BJ (cell line): ENCODE results near the gene MYCBPAP. TPM values are rescaled to one million over a fixed set of nuclear protein-coding genes. Genes with fewer than 3 reads are reported as not detected.

ENCODE experiments used
- CTCF ChIA-PET: fragments of 350-600 bp; formaldehyde crosslinking; extraction: SDS; loops from one replicate; lab custom pipeline; 2021; ENCODE audit warnings: antibody characterized with exemption, inconsistent platforms; lab: Yijun Ruan, JAX
- POLR2A ChIA-PET: fragments of 300-600 bp; sonication (Branson Sonifier 250); formaldehyde crosslinking; extraction: SDS; loops from one replicate; lab custom pipeline; 2021; ENCODE audit warnings: antibody characterized with exemption; lab: Charles Lee
- DNase-seq: peaks from one replicate; pipeline ENCODE4 v3.0.0-alpha.2; 2011; ENCODE audit warnings: low read depth
- H3K27me3 ChIP-seq: 2 replicates; pipeline ENCODE4 v1.6.0; 2011; ENCODE audit warnings: low read length; ENCODE audit not compliant: control insufficient read depth, insufficient read depth
- H3K36me3 ChIP-seq: 2 replicates; pipeline ENCODE4 v1.5.1; 2011; ENCODE audit warnings: low read length; ENCODE audit not compliant: control insufficient read depth, insufficient read depth
- H3K4me3 ChIP-seq: 2 replicates; pipeline ENCODE4 v1.5.1; 2011; ENCODE audit warnings: low read depth, mild to moderate bottlenecking, control low read depth, low read length
- CTCF ChIP-seq: IDR thresholded peaks from 2 replicates; pipeline ENCODE4 v1.5.1; 2011; ENCODE audit warnings: low read depth, mild to moderate bottlenecking, control low read depth, inconsistent platforms, low read length, moderate library complexity; ENCODE audit not compliant: insufficient read depth
- polyA plus RNA-seq: library from polyadenylated mRNA; depleted of rRNA; stranded (reverse); fragments of >200 nt; gene quantifications from 2 replicates; pipeline ENCODE4 v1.2.3, GENCODE V29; 2011

MYCBPAP gene
- polyA plus RNA-seq, 1 experiment, result 0.67 TPM

- ChIA-PET POLR2A (no interaction called here), CTCF (interaction anchor here (1.6 kb wide), 1 partner anchor 32 kb away, joined by 4 read pairs; the partner anchor contains the start of gene RSAD1)
- TF ChIP-seq CTCF, result no peak
- DNase-seq, result no peak
- Histone ChIP-seq H3K27me3 (peaks cover 2% of the 10 kb centered on the region; the same call in 1 of the 2 replicates), H3K4me3 (no peak overlapping the region), H3K36me3 (no peaks in the 10 kb centered on the region)
These were observed 2.8 kb downstream of the MYCBPAP start for GRCh38 chr17:50511058-50511457.

- DNase-seq, result no peak
- ChIA-PET POLR2A (no interaction called here), CTCF (interaction anchor here (0.8 kb wide), 1 partner anchor 29 kb away, joined by 3 read pairs; no protein-coding TSS in a partner anchor)
- no peak for TF ChIP-seq CTCF
- Histone ChIP-seq H3K4me3 (no peak overlapping the region), H3K27me3 (peaks cover 2% of the 10 kb centered on the region; the same call in 1 of the 2 replicates), H3K36me3 (no peaks in the 10 kb centered on the region)
These were observed 5.3 kb downstream of the MYCBPAP start for GRCh38 chr17:50513495-50513894.

- ChIA-PET POLR2A (no interaction called here), CTCF (interaction anchor here (0.8 to 3.5 kb wide), 3 partner anchors 8 to 36 kb away, joined by 3 to 14 read pairs (median 3); no protein-coding TSS in a partner anchor)
- TF ChIP-seq CTCF, result no peak
- peaks cover 2% of the 10 kb centered on the region; the same call in 1 of the 2 replicates for H3K27me3 ChIP-seq
- H3K36me3 ChIP-seq, result no peaks in the 10 kb centered on the region
- no peak for DNase-seq
- no peak overlapping the region for H3K4me3 ChIP-seq
These were observed 6.1 kb downstream of the MYCBPAP start for GRCh38 chr17:50514388-50514787.

DNA sequence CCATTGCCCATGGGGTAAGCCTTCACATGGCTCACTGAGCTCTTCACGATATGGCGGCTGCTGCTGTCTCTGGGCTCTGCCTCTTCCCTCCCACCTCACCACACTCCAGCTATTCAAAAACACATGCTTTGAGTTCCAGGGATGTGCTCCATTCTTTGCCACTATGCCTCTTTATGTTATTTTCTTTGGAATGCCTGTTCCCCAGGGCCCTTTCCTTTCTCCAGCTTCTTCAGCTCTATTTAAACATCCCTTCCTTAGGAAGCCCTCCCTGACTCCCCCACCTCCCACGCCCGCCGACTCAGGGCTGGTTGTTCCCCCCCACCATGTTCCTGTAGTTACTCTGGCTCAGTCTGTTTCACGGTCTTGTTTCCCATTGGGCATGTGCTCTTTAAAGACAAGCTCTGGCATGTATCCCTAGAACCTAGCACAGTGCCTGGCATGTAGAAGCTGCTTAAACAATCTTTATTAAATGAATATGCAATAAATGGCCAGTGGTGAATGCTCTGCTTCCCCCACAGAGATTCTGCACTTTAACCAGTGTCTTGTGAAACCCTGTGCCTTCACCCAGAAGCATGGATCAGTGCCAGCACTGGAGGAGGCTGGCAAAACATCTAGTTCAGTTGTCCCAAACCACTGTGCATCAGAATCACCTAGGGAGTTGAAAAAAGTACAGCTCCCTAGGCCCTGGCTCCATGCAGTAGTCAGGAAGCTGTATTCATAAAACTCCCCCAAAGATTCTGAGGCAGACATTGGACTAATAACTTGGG, 6.9 kb downstream of the MYCBPAP start:
- Histone ChIP-seq H3K4me3 (no peak overlapping the region), H3K36me3 (no peaks in the 10 kb centered on the region), H3K27me3 (peaks cover 2% of the 10 kb centered on the region; the same call in 1 of the 2 replicates)
- ChIA-PET CTCF (interaction anchor here (0.8 to 3.5 kb wide), 6 partner anchors 8 to 37 kb away, joined by 3 to 14 read pairs (median 3); partner anchors contain the start of gene EPN3), POLR2A (interaction anchor here (0.6 kb wide), 1 partner anchor 301 kb away, joined by 14 read pairs; no protein-coding TSS in a partner anchor)
- no peak for TF ChIP-seq CTCF
- no peak for DNase-seq

DNA sequence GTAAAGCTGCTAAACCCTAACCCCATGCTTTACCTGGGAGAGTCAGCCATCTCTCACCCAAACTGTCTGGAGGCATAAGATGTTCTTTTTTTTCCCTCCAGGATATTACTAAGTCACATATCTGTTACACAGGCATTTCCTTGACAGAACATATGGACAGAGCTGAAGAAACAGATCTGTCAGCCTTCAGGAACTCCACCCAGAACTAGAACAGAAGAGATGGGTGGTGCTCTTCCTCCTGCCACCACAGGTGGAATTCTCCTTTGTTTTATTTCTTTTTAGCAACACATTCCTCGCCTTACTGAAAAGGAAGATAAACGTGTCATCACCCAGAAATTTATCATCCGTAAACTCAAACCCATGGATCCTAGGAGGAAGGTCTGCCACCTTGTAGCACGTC, 8.8 kb downstream of the MYCBPAP start:
- CTCF ChIA-PET, result interaction anchor here (3.5 kb wide), 1 partner anchor 15 kb away, joined by 14 read pairs; no protein-coding TSS in a partner anchor
- peaks cover 6% of the 10 kb centered on the region for H3K27me3 ChIP-seq
- TF ChIP-seq CTCF, result no peak
- POLR2A ChIA-PET, result no interaction called here
- H3K36me3 ChIP-seq, result no peaks in the 10 kb centered on the region
- no peak for DNase-seq
- H3K4me3 ChIP-seq, result no peak overlapping the region
